B cell (primary cell): ENCODE data around the gene DCUN1D2. TPM values are rescaled to one million over a fixed set of nuclear protein-coding genes. Genes with fewer than 3 reads are reported as not detected.

Experiments used
- ATAC-seq: fragments of 200-7000 bp; cut with Tn5 transposase; one replicate; pipeline ENCODE4 v1.10.0; 2021; ENCODE audit warnings: low read depth, mild to moderate bottlenecking, moderate number of reproducible peaks, moderate library complexity
- CTCF ChIA-PET: fragments of 350-600 bp; sonication (Branson Sonifier 250); formaldehyde crosslinking; loops from one replicate; lab custom pipeline; 2021; ENCODE audit warnings: antibody characterized with exemption, inconsistent platforms; lab: Charles Lee
- POLR2A ChIA-PET: fragments of 350-600 bp; sonication (Branson Sonifier 250); formaldehyde crosslinking; loops from one replicate; lab custom pipeline; 2021; ENCODE audit warnings: antibody characterized with exemption; lab: Charles Lee
- DNase-seq: peaks from one replicate; pipeline ENCODE4 v3.0.0; 2013
- H2AFZ ChIP-seq: 2 replicates; pipeline ENCODE4 v1.6.1; 2012; ENCODE audit warnings: mild to moderate bottlenecking, low read depth, low read length; ENCODE audit not compliant: insufficient read depth, poor library complexity, severe bottlenecking
- H3K27ac ChIP-seq, 2 donors: 1 replicate in 1 of 2; 2 replicates in 1 of 2; pipeline ENCODE4 v1.5.1; 2012 to 2013; ENCODE audit warnings: low read length in 2 of 2, mild to moderate bottlenecking in 2 of 2, moderate library complexity in 1 of 2
- H3K27me3 ChIP-seq, 4 experiments: fragments of 200-600 bp in 1 of 4; sonication (generic) in 1 of 4; replicated peaks in 1 of 4; 1 replicate in 2 of 4; 2 replicates in 2 of 4; pipeline versions ENCODE4 v1.6.1 to v1.7.0; 2013 to 2016; ENCODE audit warnings: low read length in 3 of 4, mild to moderate bottlenecking in 2 of 4, mixed read lengths in 1 of 4, moderate library complexity in 1 of 4; ENCODE audit not compliant: insufficient read depth in 4 of 4, control insufficient read depth in 3 of 4; ENCODE audit errors: control extremely low read depth in 1 of 4
- H3K36me3 ChIP-seq, 2 experiments: replicated peaks in 1 of 2; 1 replicate in 1 of 2; 2 replicates in 1 of 2; pipeline versions ENCODE4 v1.6.1 to v1.7.1; 2013; ENCODE audit warnings: low read length in 1 of 2; ENCODE audit not compliant: insufficient read depth in 2 of 2, control insufficient read depth in 1 of 2; ENCODE audit errors: control extremely low read depth in 1 of 2, extremely low read depth in 1 of 2
- H3K4me1 ChIP-seq, 2 donors: fragments of 200-600 bp in 1 of 2; sonication (generic) in 1 of 2; 1 replicate in 1 of 2; 2 replicates in 1 of 2; pipeline versions ENCODE4 v1.5.1 to v1.6.1; 2013 to 2017; ENCODE audit warnings: low read length in 2 of 2; ENCODE audit not compliant: control insufficient read depth in 2 of 2, insufficient read depth in 2 of 2
- H3K4me2 ChIP-seq: replicated peaks from 2 replicates; pipeline ENCODE3; 2012; ENCODE audit warnings: mild to moderate bottlenecking, low read depth, low read length; ENCODE audit not compliant: poor library complexity, severe bottlenecking
- H3K4me3 ChIP-seq, 5 experiments: fragments of 200-600 bp in 1 of 5; sonication (generic) in 1 of 5; 1 replicate in 3 of 5; 2 replicates in 2 of 5; pipeline versions ENCODE4 v1.5.1 to v1.7.0; 2011 to 2016; ENCODE audit warnings: low read length in 4 of 5, mild to moderate bottlenecking in 4 of 5, low read depth in 2 of 5, control low read depth in 1 of 5, moderate library complexity in 1 of 5; ENCODE audit not compliant: insufficient read depth in 1 of 5; ENCODE audit errors: control extremely low read depth in 1 of 5, extremely low read depth in 1 of 5
- H3K79me2 ChIP-seq: fragments of 200-600 bp; sonication (generic); one replicate; pipeline ENCODE4 v1.6.0; 2016; ENCODE audit warnings: low read length; ENCODE audit not compliant: control insufficient read depth, insufficient read depth
- H3K9ac ChIP-seq: fragments of 200-600 bp; sonication (generic); 2 replicates; pipeline ENCODE4 v1.6.1; 2017; ENCODE audit warnings: mild to moderate bottlenecking, low read length, moderate library complexity
- H3K9me3 ChIP-seq, 3 donors: one replicate each; pipeline versions ENCODE4 v1.6.1 to v1.7.1; 2013; ENCODE audit warnings: low read length in 2 of 3; ENCODE audit not compliant: control insufficient read depth in 2 of 3, insufficient read depth in 1 of 3; ENCODE audit errors: control extremely low read depth in 1 of 3
- H4K20me1 ChIP-seq: 2 replicates; pipeline ENCODE4 v1.6.0; 2012; ENCODE audit warnings: mild to moderate bottlenecking, low read length; ENCODE audit not compliant: insufficient read depth, control insufficient read depth, poor library complexity, severe bottlenecking
- H3K27ac Mint-ChIP-seq: one replicate; pipeline ENCODE4 v1.8.0; 2021; ENCODE audit warnings: mixed read lengths
- H3K27me3 Mint-ChIP-seq: one replicate; pipeline ENCODE4 v1.8.0; 2021; ENCODE audit warnings: mixed read lengths
- H3K4me1 Mint-ChIP-seq: one replicate; pipeline ENCODE4 v1.8.0; 2021; ENCODE audit warnings: mixed read lengths
- H3K4me3 Mint-ChIP-seq: one replicate; pipeline ENCODE4 v1.8.0; 2021; ENCODE audit warnings: mixed read lengths
- H3K9me3 Mint-ChIP-seq: one replicate; pipeline ENCODE4 v1.8.0; 2022; ENCODE audit warnings: mixed read lengths; ENCODE audit not compliant: insufficient read depth
- CTCF ChIP-seq: fragments of 200-600 bp; IDR thresholded peaks from one replicate; pipeline ENCODE4 v1.8.0; 2022; ENCODE audit warnings: antibody characterized with exemption, mild to moderate bottlenecking
- EZH2 ChIP-seq: IDR thresholded peaks from 2 replicates; pipeline ENCODE4 v1.6.1; 2012; ENCODE audit warnings: borderline replicate concordance, low read depth, mild to moderate bottlenecking, moderate library complexity, low read length; ENCODE audit not compliant: insufficient read depth, poor library complexity, severe bottlenecking
- WGBS: methylation state at CpG from one replicate; pipeline ENCODE4 v1.1.5; 2013; ENCODE audit warnings: missing lambda C conversion rate; ENCODE audit not compliant: insufficient coverage; 5-methylcytosine and 5-hydroxymethylcytosine counted together
- intact Hi-C: fragments of 100-400 bp; cut with micrococcal nuclease; formaldehyde crosslinking; loops from one replicate; pipeline ENCODE4 v1.10.0; 2022
- polyA plus RNA-seq: library from polyadenylated mRNA; depleted of rRNA; stranded (reverse); fragments of >200 nt; gene quantifications from 2 replicates; pipeline ENCODE4 v1.2.3, GENCODE V29; 2012
- total RNA-seq, 2 donors: library from RNA; stranded (reverse); fragments of 120-200 nt in 1 of 2; gene quantifications; 1 replicate in 1 of 2; 2 replicates in 1 of 2; pipeline versions ENCODE4 v1.2.3 to v1.2.4, GENCODE V29; 2013 to 2022

The DCUN1D2 gene
- total and polyA plus RNA-seq, 2 donors (not counting 1 experiment from before 2014, with no cell fraction given) = 15.3 to 41.3 TPM

- Histone ChIP-seq H3K36me3 (no peaks in the 10 kb centered on the region), H2AFZ (no peak overlapping the region), H3K79me2 (no peaks in the 10 kb centered on the region), H3K9me3 (peaks cover 0 to 39% (median 6%) of the 10 kb centered on the region in 3 donors), H3K4me2 (no peak overlapping the region), H3K4me1 (peaks cover 3 to 15% of the 10 kb centered on the region in 2 donors), H3K27me3 (no peaks in the 10 kb centered on the region), H3K9ac (no peak overlapping the region), H4K20me1 (no peaks in the 10 kb centered on the region), H3K4me3 (no peak overlapping the region), H3K27ac (no peak overlapping the region)
- H3K9me3 Mint-ChIP-seq = no peaks in the 10 kb centered on the region
- no peak for ATAC-seq
- no peak for DNase-seq
- intact Hi-C loops = no loop called here
- ChIA-PET CTCF (no interaction called here), POLR2A (no interaction called here)
- no peak for TF ChIP-seq EZH2
- TF ChIP-seq CTCF = no peak
- peaks cover 4% of the 10 kb centered on the region for H3K27me3 Mint-ChIP-seq
- H3K27ac Mint-ChIP-seq = no peak overlapping the region
- no peak overlapping the region for H3K4me3 Mint-ChIP-seq
- H3K4me1 Mint-ChIP-seq = peaks cover 10% of the 10 kb centered on the region
- WGBS = 93% methylated on average over 15 of the region's 15 CpGs
These were observed 75.5 kb downstream of the DCUN1D2 start for GRCh38 chr13:113415032-113415431.

GRCh38 chr13:113414335-113414734 lies 76.2 kb downstream of the DCUN1D2 start:
- Histone ChIP-seq H3K4me3 (no peak overlapping the region), H3K27ac (no peak overlapping the region), H3K9ac (no peak overlapping the region), H2AFZ (no peak overlapping the region), H3K9me3 (peaks cover 0 to 46% (median 10%) of the 10 kb centered on the region in 3 donors), H3K27me3 (no peaks in the 10 kb centered on the region), H3K36me3 (no peaks in the 10 kb centered on the region), H3K4me2 (no peak overlapping the region), H3K4me1 (peaks cover 10 to 22% of the 10 kb centered on the region in 2 donors), H3K79me2 (no peaks in the 10 kb centered on the region), H4K20me1 (no peaks in the 10 kb centered on the region)
- WGBS = 69% methylated on average over 4 of the region's 8 CpGs
- H3K27me3 Mint-ChIP-seq = peaks cover 4% of the 10 kb centered on the region
- no peaks in the 10 kb centered on the region for H3K9me3 Mint-ChIP-seq
- no peak overlapping the region for H3K4me3 Mint-ChIP-seq
- H3K4me1 Mint-ChIP-seq = peaks cover 17% of the 10 kb centered on the region
- POLR2A ChIA-PET = no interaction called here
- intact Hi-C loops = no loop called here
- TF ChIP-seq EZH2 (no peak), CTCF (no peak)
- CTCF ChIA-PET = no interaction called here
- DNase-seq = no peak
- no peak overlapping the region for H3K27ac Mint-ChIP-seq
- ATAC-seq = no peak
